Neural cell (in vitro differentiated cells): Measurements from ENCODE around the gene KCND2.

Experiments
- CTCF ChIP-seq: fragments of 450-650 bp; IDR thresholded peaks from 2 replicates; pipeline ENCODE4 v1.5.1; 2014; ENCODE audit warnings: antibody characterized with exemption, mild to moderate bottlenecking, moderate library complexity; ENCODE audit not compliant: poor library complexity, severe bottlenecking
- EP300 ChIP-seq: fragments of 450-650 bp; conservative IDR thresholded peaks from 2 replicates; pipeline ENCODE4 v1.6.1; 2014; ENCODE audit warnings: antibody characterized with exemption, mild to moderate bottlenecking, moderate library complexity; ENCODE audit not compliant: poor library complexity, severe bottlenecking
- EZH2 ChIP-seq: fragments of 200-600, 300-800 bp; shearing (Covaris generic), sonication (generic); IDR thresholded peaks from 2 replicates; pipeline ENCODE4 v1.6.1; 2014; ENCODE audit warnings: antibody characterized with exemption, low read length, borderline replicate concordance, mild to moderate bottlenecking; ENCODE audit not compliant: insufficient read depth, poor library complexity, severe bottlenecking
- MXI1 ChIP-seq: fragments of 450-650 bp; conservative IDR thresholded peaks from 2 replicates; pipeline ENCODE4 v1.6.1; 2014; ENCODE audit warnings: antibody characterized with exemption, mild to moderate bottlenecking; ENCODE audit not compliant: poor library complexity, severe bottlenecking
- POLR2AphosphoS5 ChIP-seq: IDR thresholded peaks from 2 replicates; pipeline ENCODE4 v1.6.1; 2012
- RAD21 ChIP-seq: fragments of 450-650 bp; conservative IDR thresholded peaks from 2 replicates; pipeline ENCODE4 v1.6.1; 2014; ENCODE audit warnings: antibody characterized with exemption, mild to moderate bottlenecking, moderate library complexity
- REST ChIP-seq: IDR thresholded peaks from 2 replicates; pipeline ENCODE4 v1.6.1; 2012; ENCODE audit warnings: borderline replicate concordance
- SMC3 ChIP-seq: fragments of 450-650 bp; conservative IDR thresholded peaks from 2 replicates; pipeline ENCODE4 v1.6.1; 2014; ENCODE audit warnings: antibody characterized with exemption, mild to moderate bottlenecking, moderate library complexity; ENCODE audit not compliant: poor library complexity
- TAF1 ChIP-seq: IDR thresholded peaks from 2 replicates; pipeline ENCODE4 v1.6.1; 2012; ENCODE audit warnings: low read depth

GRCh38 chr7:120665068-120665467 lies 392.1 kb downstream of the KCND2 start:
- TF ChIP-seq EZH2 (no peak), EP300 (no peak), CTCF (no peak), RAD21 (no peak), POLR2AphosphoS5 (no peak), REST (no peak), MXI1 (no peak), SMC3 (no peak), TAF1 (no peak)
